Erythroblast (primary cell): ENCODE results near the gene TMEM221.

Experiments used
- GATA1 ChIP-seq: IDR thresholded peaks from 2 replicates; pipeline ENCODE4 v1.6.1; 2011; ENCODE audit warnings: low read depth, mild to moderate bottlenecking, control low read depth, low read length, moderate library complexity
- POLR2A ChIP-seq: IDR thresholded peaks from 2 replicates; pipeline ENCODE4 v1.6.1; 2011; ENCODE audit warnings: mild to moderate bottlenecking, low read length

DNA sequence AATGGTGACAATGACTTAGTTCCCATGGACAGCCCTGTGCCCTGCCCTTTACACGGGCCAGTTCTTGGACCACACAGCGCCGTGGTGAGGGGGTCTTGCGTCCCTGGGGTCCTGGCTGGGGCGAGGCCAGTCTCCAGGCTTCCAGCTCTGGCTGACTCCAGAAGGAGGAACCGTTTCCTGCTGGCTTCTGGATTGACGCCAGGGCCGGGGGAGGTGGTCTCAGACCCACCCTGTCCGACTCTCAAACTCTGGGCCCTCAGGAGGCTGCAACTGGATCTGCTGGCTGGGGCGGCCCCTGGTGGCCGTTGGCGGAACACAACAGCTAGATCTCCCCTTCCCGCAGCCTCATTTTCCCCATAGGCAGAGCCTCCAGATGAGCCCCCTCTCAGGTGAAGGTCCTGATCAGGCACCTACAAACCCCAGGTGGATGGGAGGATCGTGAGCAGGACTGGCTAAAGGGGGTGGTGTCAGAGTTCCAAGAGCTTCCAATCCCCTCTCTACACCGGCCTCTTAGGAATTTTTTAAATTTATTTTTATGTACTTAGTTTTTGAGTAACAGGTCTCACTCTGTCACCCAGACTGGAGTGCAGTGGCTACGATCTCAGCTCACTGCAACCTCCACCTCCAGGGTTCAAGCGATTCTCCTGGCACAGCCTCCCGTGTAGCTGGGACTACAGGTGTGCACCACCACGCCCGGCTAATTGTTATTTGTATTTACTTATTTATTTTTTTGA is 62.4 kb downstream of the TMEM221 start:
- TF ChIP-seq POLR2A (no peak), GATA1 (no peak)
